Kidney (tissue), 14 donors: ENCODE data around the gene KIF16B. TPM values are rescaled to one million over a fixed set of nuclear protein-coding genes. Genes with fewer than 3 reads are reported as not detected.

Experiments used
- DNase-seq, 5 donors: peaks; one replicate each; pipeline ENCODE4 v3.0.0-alpha.2; 2013 to 2020
- FAIRE-seq: peaks from 2 replicates; lab custom pipeline; 2012; peaks lifted over from hg19 to GRCh38; lab: Jason Lieb, UNC
- H3K27ac ChIP-seq, 2 donors: one replicate each; pipeline ENCODE4 v1.7.0; 2013; ENCODE audit warnings: low read depth in 2 of 2, low read length in 2 of 2, inconsistent platforms in 1 of 2
- H3K27me3 ChIP-seq: one replicate; pipeline ENCODE4 v1.7.1; 2013; ENCODE audit warnings: low read length, inconsistent platforms; ENCODE audit not compliant: control insufficient read depth, insufficient read depth
- H3K36me3 ChIP-seq, 3 donors: one replicate each; pipeline versions ENCODE4 v1.7.0 to v1.7.1; 2013; ENCODE audit warnings: low read length in 3 of 3, control low read depth in 1 of 3, inconsistent platforms in 1 of 3; ENCODE audit not compliant: insufficient read depth in 3 of 3, control insufficient read depth in 2 of 3
- H3K4me1 ChIP-seq, 3 donors: one replicate each; pipeline versions ENCODE4 v1.7.0 to v1.7.1; 2013; ENCODE audit warnings: low read length in 3 of 3, inconsistent platforms in 1 of 3, low read depth in 1 of 3; ENCODE audit not compliant: control insufficient read depth in 2 of 3, insufficient read depth in 2 of 3
- H3K4me3 ChIP-seq, 3 donors: one replicate each; pipeline versions ENCODE4 v1.7.0 to v1.8.1; 2013; ENCODE audit warnings: low read length in 3 of 3, control low read depth in 1 of 3, inconsistent platforms in 1 of 3
- H3K9ac ChIP-seq, 3 donors: one replicate each; pipeline versions ENCODE4 v1.7.0 to v1.7.1; 2013; ENCODE audit warnings: low read length in 3 of 3, control low read depth in 1 of 3, inconsistent platforms in 1 of 3
- H3K9me3 ChIP-seq, 3 donors: one replicate each; pipeline versions ENCODE4 v1.7.0 to v1.7.1; 2013; ENCODE audit warnings: low read length in 3 of 3, control low read depth in 1 of 3, inconsistent platforms in 1 of 3; ENCODE audit not compliant: control insufficient read depth in 2 of 3, insufficient read depth in 1 of 3
- intact Hi-C: fragments of 100-400 bp; cut with DNase I; formaldehyde crosslinking; loops from one replicate; pipeline ENCODE4 v1.11.1; 2022
- polyA plus RNA-seq: library from polyadenylated mRNA; stranded (reverse); fragments of 350-450 nt; fragmentation: Illumina TruSeq; extraction: RNeasy Lipid Tissue Mini Kit (QIAGEN cat#74804); gene quantifications from one replicate; pipeline ENCODE4 v1.2.3, GENCODE V29; 2014; ENCODE audit warnings: low read depth, low replicate concordance; ENCODE audit not compliant: insufficient read depth
- total RNA-seq: library from RNA; stranded (reverse); fragmentation: NEBNext Ultra II Directional; extraction: Animal tissue kit (Norgen Biotek cat#: 25700); gene quantifications from one replicate; pipeline ENCODE4 v1.2.1, GENCODE V29; 2021
- TF ChIP-seq, protein P1 (sequence below): IDR thresholded peaks from 3 replicates; pipeline ENCODE4 v1.5.1; 2012; ENCODE audit warnings: mild to moderate bottlenecking, moderate library complexity, borderline replicate concordance; ENCODE audit not compliant: insufficient read depth; ENCODE audit errors: extremely low read depth
- donor health status: control.
- donor health status: control.
- donor health status: control.
- donor health status: control.
- donor health status: control.
- donor health status: DM: yes; HTN: yes; CAD: no.
- donor health status: Normal renal cell carcinoma (clear cell type).

KIF16B gene
- total and polyA plus RNA-seq, 2 donors from 2014 or later: 15.0 to 19.7 TPM

DNA sequence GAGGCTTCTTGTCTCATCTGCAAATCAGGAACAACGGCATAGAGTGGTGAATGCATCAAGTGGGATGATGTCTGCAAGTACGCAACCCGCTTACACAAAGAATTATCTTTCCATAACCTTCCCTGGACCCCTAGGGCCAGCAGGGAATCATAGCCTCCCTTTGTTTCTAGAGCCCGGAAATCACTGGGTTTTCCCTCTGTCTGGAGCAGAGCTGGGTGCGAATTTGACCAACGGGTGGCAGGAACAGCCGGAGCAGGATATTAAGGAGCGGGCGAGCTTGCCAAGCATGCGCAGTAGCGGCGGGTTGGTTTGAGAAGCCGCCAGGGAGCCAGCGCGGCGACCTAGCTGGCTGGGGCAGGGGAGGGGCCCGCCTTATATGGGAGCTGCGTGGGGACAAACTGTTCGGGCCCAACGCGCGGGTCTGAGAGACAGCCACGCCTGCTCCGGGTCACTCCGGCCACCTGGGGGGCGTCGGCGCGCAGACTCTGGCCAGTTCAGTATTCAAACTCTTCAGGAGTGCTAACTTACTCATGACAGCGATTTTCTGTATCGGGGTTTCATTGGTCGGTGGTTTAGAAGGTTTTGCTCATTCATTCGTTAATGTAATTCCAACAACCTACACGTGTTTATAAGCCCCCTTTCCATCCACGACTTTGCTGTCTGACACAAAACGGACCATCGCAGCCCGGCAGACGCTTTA is 1.6 kb upstream of the KIF16B start:
- FAIRE-seq: no peak

DNA sequence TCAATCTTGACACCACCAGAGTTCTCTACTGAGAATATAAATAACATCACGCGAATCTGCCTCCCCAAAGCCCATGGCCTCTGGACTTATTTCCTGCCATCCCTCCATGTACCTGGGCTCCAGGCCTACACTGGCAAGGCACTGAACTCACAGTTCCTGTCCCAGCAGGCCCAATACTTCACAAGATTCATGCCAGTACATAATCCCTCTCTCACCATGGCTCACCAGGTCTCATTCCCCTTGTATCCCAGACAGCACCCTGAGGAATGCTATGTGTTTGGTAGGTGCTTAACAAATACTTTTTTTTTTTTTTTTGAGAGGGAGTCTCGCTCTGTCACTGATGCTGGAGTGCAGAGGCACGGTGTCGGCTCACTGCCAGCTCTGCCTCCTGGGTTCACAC is 1.9 kb downstream of the KIF16B start:
- intact Hi-C loops: no loop called here
- no peaks in the 10 kb centered on the region for H3K36me3 ChIP-seq
- TF ChIP-seq, protein P1, sequence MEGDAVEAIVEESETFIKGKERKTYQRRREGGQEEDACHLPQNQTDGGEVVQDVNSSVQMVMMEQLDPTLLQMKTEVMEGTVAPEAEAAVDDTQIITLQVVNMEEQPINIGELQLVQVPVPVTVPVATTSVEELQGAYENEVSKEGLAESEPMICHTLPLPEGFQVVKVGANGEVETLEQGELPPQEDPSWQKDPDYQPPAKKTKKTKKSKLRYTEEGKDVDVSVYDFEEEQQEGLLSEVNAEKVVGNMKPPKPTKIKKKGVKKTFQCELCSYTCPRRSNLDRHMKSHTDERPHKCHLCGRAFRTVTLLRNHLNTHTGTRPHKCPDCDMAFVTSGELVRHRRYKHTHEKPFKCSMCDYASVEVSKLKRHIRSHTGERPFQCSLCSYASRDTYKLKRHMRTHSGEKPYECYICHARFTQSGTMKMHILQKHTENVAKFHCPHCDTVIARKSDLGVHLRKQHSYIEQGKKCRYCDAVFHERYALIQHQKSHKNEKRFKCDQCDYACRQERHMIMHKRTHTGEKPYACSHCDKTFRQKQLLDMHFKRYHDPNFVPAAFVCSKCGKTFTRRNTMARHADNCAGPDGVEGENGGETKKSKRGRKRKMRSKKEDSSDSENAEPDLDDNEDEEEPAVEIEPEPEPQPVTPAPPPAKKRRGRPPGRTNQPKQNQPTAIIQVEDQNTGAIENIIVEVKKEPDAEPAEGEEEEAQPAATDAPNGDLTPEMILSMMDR: no peak
- H3K4me1 ChIP-seq: peaks cover 0 to 31% (median 17%) of the 10 kb centered on the region in 3 donors
- FAIRE-seq: no peak
- H3K27me3 ChIP-seq: no peaks in the 10 kb centered on the region
- no peak for DNase-seq
- no peaks in the 10 kb centered on the region for H3K9me3 ChIP-seq
- no peak overlapping the region for H3K9ac ChIP-seq
- H3K4me3 ChIP-seq: peak overlapping the region in 1 of 3 donors; percentile 90
- no peak overlapping the region for H3K27ac ChIP-seq

More for the DNA sequence above, 1.6 kb upstream of the KIF16B start:
- intact Hi-C loops: no loop called here
- H3K27ac ChIP-seq: peak overlapping the region; percentile 26 to 45
- H3K9ac ChIP-seq: peak overlapping the region; percentile 26 to 82 (median 32)
- no peaks in the 10 kb centered on the region for H3K36me3 ChIP-seq
- H3K27me3 ChIP-seq: no peaks in the 10 kb centered on the region
- no peaks in the 10 kb centered on the region for H3K9me3 ChIP-seq
- H3K4me3 ChIP-seq: peak overlapping the region; percentile 55 to 77 (median 76)
- TF ChIP-seq, protein P1: no peak
- peak; percentile 84 to 93 (median 90) for DNase-seq
- H3K4me1 ChIP-seq: peaks cover 5 to 28% (median 21%) of the 10 kb centered on the region in 3 donors

DNA sequence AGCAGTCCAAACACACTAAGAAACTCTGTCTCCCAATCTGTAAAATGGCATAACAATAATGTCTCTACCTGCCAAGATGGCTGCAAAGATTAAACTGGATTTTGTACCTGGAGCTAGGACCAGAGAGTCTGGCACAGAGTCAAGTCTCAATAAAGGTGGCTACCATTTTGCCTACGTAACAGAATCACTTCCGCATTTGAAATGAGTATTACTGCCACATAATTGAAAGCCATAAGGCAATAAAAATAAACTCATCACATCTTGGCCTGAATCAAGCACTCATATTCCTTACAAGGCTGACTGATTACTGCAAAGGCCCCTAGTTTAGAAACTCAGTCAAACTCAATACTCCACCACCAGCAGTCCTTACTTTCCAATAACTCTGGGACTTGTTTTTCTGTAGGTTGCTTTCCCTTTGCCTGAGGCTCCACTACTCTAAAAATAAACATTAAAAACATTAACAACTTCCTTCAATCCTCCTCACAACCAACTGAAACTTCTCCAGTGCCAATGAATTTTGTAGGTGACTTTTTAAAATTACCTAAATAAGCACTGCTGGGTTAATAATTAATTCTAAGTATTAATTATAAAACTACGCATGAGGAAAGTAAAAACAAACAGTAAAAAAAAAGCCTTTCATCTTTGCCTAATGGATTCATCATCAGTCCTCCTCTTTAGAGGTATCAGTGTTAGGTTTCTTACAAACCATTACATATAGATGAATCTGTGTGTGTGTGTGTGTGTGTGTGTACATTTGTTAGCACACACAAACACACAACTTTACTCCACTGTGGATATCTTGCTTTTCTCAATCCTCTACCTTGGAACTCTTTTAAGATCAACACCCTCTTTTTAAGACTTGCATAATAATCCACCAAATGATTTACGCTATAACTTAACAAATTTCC is 3.7 kb downstream of the KIF16B start:
- intact Hi-C loops: no loop called here
- TF ChIP-seq, protein P1: no peak
- Histone ChIP-seq H3K27ac (peak overlapping the region; percentile 61 to 73), H3K9ac (no peak overlapping the region), H3K4me3 (peak overlapping the region in 2 of 3 donors; percentile 5 to 23), H3K27me3 (no peaks in the 10 kb centered on the region), H3K36me3 (no peaks in the 10 kb centered on the region), H3K9me3 (no peaks in the 10 kb centered on the region), H3K4me1 (peaks cover 0 to 23% (median 16%) of the 10 kb centered on the region in 3 donors)
- peak in 1 of 5 donors; percentile 52 for DNase-seq
- peak; percentile 97 for FAIRE-seq
